Subcutaneous adipose tissue (tissue), 4 donors: ENCODE measurements around the gene VRK1. TPM values are rescaled to one million over a fixed set of nuclear protein-coding genes. Genes with fewer than 3 reads are reported as not detected.

ENCODE experiments used
- CTCF ChIP-seq: fragments of 450-650 bp; IDR thresholded peaks from one replicate; pipeline ENCODE4 v1.5.1; 2016; ENCODE audit warnings: low read depth, mild to moderate bottlenecking, control low read depth, antibody characterized with exemption, moderate library complexity
- total RNA-seq, 4 donors: library from RNA; depleted of rRNA; stranded (reverse); fragments of >200 nt; gene quantifications; one replicate each; pipeline ENCODE4 v1.1.0, GENCODE V29; 2016

The VRK1 gene
- total RNA-seq, 4 donors from 2014 or later, result 13.6 to 16.5 (median 14.2) TPM

DNA sequence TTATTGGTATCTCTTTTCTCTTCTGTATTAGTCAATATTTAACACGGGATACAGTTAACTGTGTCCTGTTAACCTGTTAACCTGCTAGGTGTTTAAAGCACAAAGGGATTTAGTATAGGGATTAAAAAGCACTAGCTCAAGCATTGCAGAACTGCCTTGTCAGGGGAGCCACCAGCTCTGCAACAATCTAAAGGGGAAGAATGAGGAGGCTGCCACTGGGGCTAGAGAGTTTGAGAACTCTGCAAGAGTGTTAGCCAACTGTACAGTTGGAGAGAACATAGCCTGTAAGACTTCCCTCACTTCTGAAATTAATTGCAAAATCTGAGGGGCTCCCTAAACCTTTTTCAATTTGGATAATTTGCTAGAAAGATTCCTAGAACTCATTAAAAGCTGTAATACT is 6.5 kb upstream of the VRK1 start:
- no peak for TF ChIP-seq CTCF

GRCh38 chr14:96792003-96792402 is 5.2 kb upstream of the VRK1 start:
- no peak for TF ChIP-seq CTCF

- no peak for TF ChIP-seq CTCF
Measured at GRCh38 chr14:96792591-96792990, 4.6 kb upstream of the VRK1 start.

GRCh38 chr14:96793547-96793946 is 3.6 kb upstream of the VRK1 start:
- TF ChIP-seq CTCF, result no peak

GRCh38 chr14:96795109-96795828 is 1.9 kb upstream of the VRK1 start:
- no peak for TF ChIP-seq CTCF

DNA sequence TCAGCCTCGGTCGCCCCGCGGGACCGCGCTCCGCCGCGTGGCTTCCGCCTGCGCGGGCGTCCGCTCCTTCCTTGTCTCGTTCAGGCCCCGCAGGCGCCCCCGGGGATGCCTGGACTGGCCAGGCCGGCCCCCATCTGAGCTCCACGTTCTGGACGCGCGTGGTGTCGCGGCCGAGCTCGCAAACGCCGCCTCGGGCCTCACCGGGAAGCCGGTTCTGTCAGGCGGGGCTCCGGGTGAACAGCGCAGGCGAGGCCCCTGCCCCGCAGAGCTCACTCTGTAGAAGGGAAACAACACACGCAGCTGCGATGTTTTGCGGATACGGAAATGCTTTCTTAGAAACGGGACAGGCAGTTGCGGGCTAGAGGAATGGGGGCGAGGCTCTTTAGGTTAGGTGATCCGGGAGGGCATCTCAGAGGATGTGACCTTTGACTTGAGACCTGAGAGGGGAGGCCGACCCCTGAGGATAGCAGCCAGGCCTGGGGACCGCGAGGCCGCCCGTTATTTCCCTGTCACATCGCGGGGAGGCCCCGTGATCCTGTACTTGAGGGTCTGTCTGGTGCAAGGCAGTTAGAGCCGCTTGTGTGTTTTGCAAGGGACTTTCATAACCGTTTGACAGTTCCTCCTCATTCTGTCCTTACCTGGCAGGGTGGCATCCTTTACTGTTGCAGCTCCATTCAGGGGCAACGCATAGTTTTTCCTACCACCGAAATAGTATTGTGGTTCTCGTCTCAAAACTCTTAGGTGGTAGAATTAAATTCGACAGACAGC is 584 bp downstream of the VRK1 start:
- TF ChIP-seq CTCF, result no peak

GRCh38 chr14:96798956-96799355 is 1.8 kb downstream of the VRK1 start:
- TF ChIP-seq CTCF, result no peak
